Measurements from ENCODE around the gene PHRF1.

Gene PHRF1

DNA sequence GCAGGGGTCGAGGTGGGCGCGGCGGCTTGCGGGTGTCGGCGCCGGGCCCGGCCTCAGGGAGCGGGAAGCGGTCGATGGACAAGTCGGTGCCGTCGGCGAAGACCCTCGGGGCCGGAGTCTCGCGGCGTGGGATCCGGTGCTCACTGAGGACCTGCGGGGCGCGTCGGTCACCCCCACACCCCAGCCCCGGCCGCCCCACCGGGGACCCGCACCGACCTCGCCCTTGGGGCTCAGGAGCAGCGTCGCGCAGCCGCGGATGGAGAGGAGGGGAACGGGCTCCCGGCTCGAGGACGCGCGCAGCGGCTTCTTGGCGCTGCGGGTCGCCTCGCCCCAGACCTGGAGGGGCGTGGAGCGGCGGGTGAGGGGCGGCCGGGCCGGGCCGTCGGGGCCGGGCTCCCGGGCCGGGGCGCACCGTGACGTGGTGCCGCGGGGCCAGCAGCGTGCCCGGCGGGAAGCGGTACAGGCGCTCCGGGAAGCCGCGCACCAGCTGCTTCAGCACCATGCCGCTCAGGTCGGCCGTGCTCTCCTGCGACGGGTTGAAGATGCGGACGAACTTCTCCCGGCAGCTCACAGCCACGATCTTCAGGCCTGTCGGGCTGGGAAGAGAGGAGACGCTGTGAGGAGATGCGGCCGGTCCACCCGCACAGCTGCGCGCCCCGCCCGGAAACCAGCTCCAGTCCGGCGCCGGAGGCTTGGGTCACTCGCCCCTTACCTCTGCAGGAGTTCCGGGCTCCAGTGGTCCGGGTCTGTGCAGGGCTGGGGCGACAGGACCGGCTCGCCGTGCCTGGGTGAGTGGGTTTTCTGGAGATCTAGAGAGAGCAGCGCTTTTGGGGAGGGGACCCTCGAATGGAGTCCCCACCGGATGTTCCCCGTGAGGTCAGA, 20.2 kb upstream of the PHRF1 start:
- in situ Hi-C loops (cut with HindIII; ENCODE audit: low pct_ligation_motif_present, low sequenced_read_pairs): no loop called here
- peaks cover 40% of the 10 kb centered on the region for H3K27me3 ChIP-seq (replicated peaks)
- DNase-seq: no peak
- no peak overlapping the region for H3K27ac ChIP-seq
- H3K36me3 ChIP-seq (replicated peaks): no peaks in the 10 kb centered on the region
- H3K4me3 ChIP-seq (ENCODE audit: low read depth, low read length): no peak overlapping the region
- TF ChIP-seq, protein P1, sequence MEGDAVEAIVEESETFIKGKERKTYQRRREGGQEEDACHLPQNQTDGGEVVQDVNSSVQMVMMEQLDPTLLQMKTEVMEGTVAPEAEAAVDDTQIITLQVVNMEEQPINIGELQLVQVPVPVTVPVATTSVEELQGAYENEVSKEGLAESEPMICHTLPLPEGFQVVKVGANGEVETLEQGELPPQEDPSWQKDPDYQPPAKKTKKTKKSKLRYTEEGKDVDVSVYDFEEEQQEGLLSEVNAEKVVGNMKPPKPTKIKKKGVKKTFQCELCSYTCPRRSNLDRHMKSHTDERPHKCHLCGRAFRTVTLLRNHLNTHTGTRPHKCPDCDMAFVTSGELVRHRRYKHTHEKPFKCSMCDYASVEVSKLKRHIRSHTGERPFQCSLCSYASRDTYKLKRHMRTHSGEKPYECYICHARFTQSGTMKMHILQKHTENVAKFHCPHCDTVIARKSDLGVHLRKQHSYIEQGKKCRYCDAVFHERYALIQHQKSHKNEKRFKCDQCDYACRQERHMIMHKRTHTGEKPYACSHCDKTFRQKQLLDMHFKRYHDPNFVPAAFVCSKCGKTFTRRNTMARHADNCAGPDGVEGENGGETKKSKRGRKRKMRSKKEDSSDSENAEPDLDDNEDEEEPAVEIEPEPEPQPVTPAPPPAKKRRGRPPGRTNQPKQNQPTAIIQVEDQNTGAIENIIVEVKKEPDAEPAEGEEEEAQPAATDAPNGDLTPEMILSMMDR (IDR thresholded peaks at IDR 0.05; ENCODE audit: low read depth, low read length, missing control alignments): no peak

DNA sequence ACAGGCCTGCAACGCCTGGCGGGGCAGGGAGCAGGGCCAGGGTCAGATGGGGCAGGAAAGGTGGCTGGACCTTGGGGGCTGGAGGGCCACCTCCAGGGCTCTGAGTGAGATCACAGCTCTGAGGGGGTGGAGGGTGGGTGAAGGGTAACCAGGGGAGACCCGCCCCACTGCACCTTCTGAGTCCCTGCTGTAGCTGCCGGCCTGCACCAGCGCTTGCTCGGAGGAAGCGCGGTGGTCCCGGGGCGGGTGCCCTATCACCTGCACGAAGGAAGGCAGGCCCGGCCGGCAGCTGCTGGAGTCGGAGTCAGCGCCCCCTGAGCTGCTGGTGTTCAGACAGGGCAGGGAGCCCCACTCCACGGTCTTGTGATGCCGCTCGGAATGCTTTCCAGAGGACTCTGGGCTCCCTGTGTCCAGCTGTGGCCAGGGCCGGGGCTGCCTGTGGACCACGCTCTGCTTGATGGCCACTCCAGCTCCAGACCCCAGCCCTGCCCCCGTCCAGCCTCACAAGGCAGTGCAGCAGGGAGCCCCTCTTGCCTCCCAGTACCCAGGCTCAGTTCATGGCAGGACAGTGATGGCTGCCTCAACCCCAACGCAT, 19.5 kb upstream of the PHRF1 start:
- in situ Hi-C loops (cut with HindIII; ENCODE audit: low pct_ligation_motif_present, low sequenced_read_pairs): no loop called here
- TF ChIP-seq, protein P1 (IDR thresholded peaks at IDR 0.05; ENCODE audit: low read depth, low read length, missing control alignments): no peak
- no peak for DNase-seq
- Histone ChIP-seq H3K4me3 (ENCODE audit: low read depth, low read length) (no peak overlapping the region), H3K27ac (no peak overlapping the region), H3K36me3 (replicated peaks) (no peaks in the 10 kb centered on the region), H3K27me3 (replicated peaks) (peaks cover 40% of the 10 kb centered on the region)

DNA sequence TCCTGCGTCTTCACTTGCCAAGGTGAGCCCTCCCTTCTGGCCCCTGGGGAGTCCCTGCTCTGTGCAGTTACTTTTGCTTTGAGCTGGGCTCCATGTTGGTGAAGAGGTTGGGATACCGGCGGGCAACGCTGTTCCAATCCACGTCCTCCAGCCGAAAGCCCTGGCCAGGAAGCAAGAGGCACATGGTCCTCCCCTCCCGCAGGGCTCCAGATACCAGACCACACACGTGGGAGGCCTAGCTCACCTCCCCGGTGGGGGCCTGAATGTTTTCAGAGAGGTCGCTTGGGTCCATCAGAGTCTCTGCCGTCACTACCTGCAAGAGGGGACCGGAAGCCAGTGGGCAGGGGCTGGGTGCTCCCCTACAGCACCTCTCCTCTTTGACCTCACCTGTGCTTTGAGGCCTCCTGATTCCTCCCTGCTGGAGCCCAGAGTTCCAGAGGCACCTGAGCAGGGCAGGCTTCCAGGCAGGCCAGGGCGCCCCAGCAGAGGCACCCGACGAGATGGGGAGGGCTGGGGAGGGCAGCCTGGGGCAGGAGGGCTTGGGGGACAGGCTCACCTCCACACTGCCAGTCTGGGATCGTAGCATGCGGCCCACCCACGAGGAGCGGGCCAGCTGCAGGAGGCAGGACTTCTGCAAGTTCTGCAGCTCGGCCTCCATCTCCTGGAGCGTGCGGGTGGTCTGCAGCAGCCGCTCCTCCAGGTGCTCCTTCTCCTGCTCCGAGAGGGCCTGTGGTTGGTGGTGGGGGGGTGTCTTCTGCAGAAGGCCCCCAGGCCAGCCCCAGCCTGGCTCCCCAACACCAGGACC, 18.7 kb upstream of the PHRF1 start:
- Histone ChIP-seq H3K36me3 (replicated peaks) (no peaks in the 10 kb centered on the region), H3K27ac (no peak overlapping the region), H3K4me3 (ENCODE audit: low read depth, low read length) (no peak overlapping the region), H3K27me3 (replicated peaks) (peaks cover 40% of the 10 kb centered on the region)
- in situ Hi-C loops (cut with HindIII; ENCODE audit: low pct_ligation_motif_present, low sequenced_read_pairs): no loop called here
- DNase-seq: no peak
- TF ChIP-seq, protein P1 (IDR thresholded peaks at IDR 0.05; ENCODE audit: low read depth, low read length, missing control alignments): no peak

DNA sequence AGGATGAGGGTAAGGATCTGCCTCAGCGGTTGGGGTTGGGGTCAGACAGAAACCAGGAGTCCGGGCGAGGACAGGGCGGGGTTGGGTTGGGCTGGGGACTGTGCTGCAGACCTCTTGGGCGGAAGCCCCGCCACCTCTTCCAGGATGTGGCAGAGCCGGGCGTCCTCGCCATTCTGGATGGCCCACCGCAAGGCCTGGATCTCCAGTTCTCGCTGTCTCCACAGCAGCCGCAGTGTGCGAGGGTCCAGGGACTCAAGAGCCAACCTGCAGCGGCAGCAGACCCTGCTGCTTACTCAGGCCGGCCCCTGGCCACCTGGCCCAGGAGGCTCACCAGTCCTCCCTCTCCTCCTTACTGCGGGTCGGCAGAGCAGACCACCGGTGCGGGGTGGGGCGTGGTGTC, 17.8 kb upstream of the PHRF1 start:
- TF ChIP-seq, protein P1 (IDR thresholded peaks at IDR 0.05; ENCODE audit: low read depth, low read length, missing control alignments): no peak
- H3K27me3 ChIP-seq (replicated peaks): peaks cover 40% of the 10 kb centered on the region
- in situ Hi-C loops (cut with HindIII; ENCODE audit: low pct_ligation_motif_present, low sequenced_read_pairs): no loop called here
- no peaks in the 10 kb centered on the region for H3K36me3 ChIP-seq (replicated peaks)
- H3K27ac ChIP-seq: no peak overlapping the region
- DNase-seq: no peak
- H3K4me3 ChIP-seq (ENCODE audit: low read depth, low read length): no peak overlapping the region

DNA sequence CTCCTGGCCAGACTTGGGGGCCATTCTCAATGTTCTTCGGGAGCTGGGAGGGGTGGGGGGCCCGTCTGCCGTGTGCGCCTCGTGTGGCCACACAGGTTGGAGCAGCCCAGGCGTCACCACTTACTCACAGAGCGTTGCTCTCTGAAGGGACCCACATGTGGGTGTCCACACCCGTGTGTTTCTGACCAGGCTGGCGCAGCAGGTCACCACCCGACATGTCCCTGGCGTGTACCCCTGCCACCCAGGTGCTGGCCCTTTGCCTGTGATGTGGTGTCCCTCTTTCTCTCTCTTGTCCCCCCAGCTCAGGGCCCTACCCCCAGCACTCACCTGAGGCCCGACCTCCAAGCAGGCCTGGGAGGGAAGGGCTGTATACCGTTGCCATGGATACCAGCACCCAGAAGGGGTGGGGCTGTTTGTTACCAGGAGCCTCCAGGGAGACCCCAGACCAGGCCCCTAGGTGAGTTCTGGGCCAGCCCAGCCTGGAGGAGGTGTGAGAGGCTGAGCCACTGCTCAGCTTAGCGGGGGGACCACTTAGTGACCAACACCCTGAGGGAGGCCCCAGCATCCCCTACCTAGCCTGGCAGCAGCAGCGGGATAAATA, 17.1 kb upstream of the PHRF1 start:
- H3K27ac ChIP-seq: no peak overlapping the region
- in situ Hi-C loops (cut with HindIII; ENCODE audit: low pct_ligation_motif_present, low sequenced_read_pairs): no loop called here
- no peaks in the 10 kb centered on the region for H3K36me3 ChIP-seq (replicated peaks)
- DNase-seq: no peak
- TF ChIP-seq, protein P1 (IDR thresholded peaks at IDR 0.05; ENCODE audit: low read depth, low read length, missing control alignments): no peak
- H3K27me3 ChIP-seq (replicated peaks): peaks cover 39% of the 10 kb centered on the region
- no peak overlapping the region for H3K4me3 ChIP-seq (ENCODE audit: low read depth, low read length)
